A549 treated with GW870086 at 1 μM for 4 hours (cell line): Measurements from ENCODE around the gene NEDD8. TPM values are rescaled to one million over a fixed set of nuclear protein-coding genes. Genes with fewer than 3 reads are reported as not detected.

Experiments
- total RNA-seq: library from RNA; stranded (reverse); fragments of 200-300 nt; extraction: Qiagen RNA extraction; gene quantifications from 5 replicates; pipeline ENCODE4 v1.2.3, GENCODE V29; 2022; ENCODE audit warnings: low read depth

Gene NEDD8
- total RNA-seq, result 438 to 493 TPM (median 454 TPM) in 5 replicates

DNA sequence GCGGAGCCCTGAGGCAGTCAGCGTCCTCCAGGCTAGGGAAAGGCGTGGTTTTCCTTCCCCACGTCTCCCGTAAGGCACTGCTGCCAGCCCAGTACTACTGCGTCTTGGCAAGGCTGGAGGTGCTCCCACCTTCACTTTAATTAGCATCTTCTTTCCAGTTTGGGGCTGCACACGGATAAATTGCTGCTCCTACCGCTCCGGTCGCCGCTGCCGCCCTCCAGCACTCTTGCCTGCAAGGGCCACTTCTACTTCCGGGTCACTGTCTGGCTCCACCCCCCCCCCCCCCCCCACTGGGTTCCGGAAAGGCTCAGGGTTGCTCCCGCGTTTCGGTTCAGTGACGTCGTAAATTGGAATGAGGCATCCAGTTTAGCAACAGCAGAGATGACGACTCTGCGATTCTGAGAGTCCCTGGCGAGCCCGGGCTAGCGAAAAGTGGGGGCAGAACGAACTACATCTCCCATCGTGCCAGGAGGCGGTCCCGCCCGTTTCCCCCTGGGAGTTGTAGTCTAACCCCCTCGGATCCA is at the start of gene NEDD8:
Gene NEDD8, minus strand, starts transcription at position 247 of the 524 bp plus-strand sequence. Its CDS starts 100 bp downstream, at position 147.

DNA sequence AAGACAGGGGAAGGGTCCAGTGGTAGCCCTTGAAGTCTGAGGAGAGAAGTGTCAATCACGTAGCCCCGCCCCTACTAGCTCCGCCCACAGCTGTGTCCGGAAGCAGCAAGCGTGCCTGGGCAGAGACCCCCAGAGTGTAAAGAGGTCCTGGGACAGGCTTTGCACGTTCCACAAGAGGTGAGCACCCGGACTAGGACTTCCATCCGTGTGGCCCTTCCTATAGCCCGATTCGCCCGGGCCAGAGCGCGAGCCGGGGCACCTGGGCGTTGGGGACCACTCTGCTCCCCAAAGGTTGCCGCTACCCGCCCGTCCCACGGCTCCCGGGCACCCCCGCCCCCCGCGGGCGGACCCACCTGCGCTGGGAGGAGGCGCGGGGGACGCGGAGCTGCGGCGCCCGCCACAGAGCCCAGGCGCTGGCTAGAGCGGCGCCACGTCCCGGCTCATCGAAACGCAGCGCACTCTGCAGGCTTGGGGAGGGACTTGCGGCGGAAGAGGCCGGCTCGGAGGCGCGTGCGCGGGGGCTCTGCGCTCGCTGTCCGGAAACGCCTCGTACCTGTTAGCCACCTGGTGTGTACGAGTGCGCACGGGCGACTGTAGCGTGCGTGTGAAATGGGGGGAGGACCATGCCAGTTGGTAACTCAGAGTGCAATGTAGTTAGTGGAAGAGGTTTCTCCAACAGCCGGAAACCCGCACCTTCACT is 39.1 kb upstream of the NEDD8 start, which contains the start of gene RABGGTA:
Gene RABGGTA, minus strand, starts transcription at position 464 of the 700 bp plus-strand sequence. CDS start 482 bp downstream, outside the sequence.

DNA sequence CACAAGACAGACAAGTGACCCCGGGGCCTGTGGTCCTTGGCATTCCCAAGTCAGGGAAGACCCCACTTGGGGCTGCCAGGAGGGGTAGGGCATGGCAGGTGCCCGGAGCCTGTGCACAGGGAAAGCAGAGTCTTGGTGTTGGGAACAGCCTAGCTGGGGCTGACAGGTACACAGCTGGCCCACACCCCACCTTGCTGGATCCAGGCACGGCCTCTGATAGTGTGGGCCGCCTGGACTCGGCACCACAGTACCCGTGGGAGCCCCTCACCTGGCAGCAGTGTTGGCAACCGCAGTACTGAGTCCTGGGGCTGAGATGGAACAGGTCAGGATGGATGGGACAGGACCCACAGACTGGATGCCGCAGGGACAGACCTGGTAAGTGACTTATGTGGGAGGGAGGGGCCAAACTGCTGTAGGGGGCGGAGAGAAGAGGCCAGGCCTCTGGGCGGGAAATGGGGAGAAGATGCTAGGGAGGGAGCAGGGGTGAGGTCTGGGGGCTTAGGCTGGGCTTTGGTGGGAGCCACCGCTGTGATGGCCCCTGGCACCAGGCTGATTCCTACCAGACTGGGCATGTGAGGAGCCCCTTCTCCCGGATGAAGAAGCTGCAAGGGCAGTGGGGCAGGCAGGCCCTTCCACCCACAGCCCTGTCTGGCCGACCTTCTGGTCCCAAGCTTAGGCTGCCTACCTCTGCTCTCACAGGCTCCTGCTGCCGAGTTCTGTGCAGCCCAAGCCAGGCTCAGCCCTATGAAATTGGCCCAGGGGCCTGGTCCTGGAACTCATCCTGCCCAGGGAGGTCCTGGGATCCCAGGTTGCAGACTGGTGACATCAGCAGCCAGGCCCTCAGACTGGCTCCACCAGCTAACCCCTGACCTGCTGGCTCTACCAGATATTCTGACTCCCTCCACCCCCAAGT is 30.9 kb upstream of the NEDD8 start, which contains the start of gene TGM1:
Gene TGM1, minus strand, starts transcription at position 357 of the 913 bp plus-strand sequence. CDS start 825 bp downstream, outside the sequence.

DNA sequence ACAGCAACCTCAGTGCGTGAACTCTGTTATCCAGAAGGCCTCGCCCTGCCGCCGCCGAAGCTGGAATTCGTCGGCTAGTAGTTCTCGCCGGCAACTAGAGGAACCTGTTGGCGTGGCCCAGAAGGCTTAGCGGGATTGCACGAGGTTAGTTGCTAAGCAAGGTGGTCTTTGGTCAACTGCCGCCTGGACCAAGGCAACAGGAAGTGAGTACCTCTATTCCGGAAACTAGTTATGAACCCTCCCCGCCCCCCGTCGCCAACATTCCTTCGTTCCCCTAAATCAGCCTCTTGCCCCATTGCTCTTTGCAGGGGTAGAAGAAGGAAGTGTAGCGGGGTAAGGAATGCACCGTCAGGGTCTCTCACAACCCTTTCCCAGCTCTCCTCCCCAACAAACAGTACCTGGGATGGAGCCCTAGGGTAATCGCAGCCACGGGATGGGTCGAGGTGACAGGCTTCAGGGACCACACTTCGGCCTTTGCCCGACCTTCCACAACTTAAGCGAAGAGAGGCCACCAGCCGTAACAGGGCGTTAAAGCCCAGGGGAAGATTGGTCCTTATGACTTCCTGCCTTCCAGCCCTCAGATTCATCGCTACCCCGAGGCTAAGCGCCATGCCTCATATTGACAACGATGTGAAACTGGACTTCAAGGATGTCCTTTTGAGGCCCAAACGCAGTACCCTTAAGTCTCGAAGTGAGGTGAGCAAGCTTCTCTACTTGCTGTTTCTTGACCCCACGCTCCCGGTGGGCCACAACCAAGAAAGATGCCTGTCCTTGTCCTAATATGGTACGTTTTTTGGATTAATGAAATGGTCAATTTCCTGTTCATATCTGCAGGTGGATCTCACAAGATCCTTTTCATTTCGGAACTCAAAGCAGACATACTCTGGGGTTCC is 724 bp upstream of the NEDD8 start, which contains the start of gene GMPR2:
Gene GMPR2, plus strand, starts transcription at position 285 of the 893 bp plus-strand sequence. Its CDS starts 325 bp downstream, at position 610.

DNA sequence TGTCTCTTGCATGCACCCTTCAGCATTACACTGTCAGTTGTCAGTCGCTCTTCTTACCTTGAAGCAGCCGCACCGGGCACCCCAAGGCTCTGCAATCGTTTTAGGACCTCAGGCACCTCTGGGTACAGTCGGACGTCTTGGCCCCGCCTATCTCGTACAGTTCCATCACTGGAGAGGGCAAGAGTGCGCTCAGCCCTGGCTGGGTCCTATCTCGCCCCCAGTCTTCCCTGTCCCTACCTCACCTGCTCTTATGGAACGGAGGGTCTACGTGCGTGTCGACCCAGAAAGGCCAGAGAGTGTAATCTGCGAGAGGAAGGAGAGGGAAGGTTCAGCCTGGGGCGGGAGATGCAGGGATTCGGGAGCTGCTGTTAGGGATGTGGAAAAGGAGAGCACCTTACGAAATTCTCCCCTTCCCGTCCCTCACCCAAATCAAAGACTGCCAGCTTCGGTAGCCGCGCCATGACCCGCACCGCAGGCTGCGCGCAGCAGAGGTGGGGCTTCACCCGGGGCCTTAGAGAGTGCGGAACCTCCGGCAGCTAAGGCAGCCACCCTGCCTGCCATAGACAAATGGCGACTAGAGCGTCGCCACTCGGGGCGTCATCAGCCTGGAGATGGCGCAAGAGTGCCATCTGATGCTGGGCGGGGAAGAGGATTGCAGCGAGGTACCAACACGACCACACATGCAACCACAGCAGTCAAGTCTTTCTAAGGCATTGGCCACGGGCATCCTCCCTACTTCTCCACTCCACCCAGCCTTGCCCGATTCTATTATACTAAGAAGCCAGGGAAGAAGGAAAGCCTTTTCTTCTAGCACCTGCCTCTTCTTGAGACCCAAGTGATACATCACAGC is 16.4 kb downstream of the NEDD8 start, which contains the start of gene MDP1:
Gene MDP1, minus strand, starts transcription at position 572 of the 850 bp plus-strand sequence. Its CDS starts 111 bp downstream, at position 461.

DNA sequence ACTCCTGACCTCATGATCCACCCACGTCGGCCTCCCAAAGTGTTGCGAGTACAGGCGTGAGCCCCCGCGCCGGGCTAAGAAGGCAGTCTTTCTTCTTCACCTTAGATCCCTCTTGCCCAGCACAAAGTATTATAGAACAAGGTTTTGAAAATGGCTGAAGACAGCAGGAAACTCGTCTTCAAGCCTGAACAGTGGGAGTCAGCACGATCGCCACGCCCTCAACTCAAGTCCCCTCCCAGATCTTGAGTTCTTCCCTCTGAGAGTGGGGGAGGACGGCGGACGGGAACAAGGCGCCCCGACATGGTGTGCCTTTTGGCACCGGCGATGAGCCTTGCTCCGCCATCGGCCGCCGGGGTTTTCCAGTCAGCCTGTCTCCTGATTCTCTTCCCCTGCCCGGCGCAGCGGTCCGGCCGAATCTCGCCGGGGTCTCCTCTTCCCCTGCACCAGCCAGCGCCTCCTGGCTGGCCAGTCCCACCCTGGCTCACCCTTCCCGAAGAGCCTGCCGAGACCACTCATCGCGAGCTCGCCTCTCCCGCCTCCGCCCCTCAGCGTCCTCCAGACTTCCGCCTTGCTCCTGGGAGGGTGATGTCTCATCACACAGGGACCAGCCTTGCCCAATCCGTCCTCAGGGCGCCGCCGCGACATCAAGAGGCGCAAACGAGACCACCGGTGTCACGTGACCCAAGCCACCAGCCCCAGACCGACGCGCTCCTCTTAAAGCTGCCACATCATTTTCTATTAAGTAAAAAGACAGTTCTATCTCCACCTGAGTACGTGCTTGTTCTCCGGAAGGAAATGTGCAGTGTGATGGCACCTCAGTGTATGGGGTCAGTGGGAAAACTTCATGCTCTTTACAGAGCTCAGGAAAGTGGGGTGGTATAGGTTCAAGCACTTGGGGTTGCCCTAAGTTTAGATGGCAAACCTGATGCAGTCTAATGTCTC is 19.0 kb downstream of the NEDD8 start, which contains the start of gene CHMP4A:
Gene CHMP4A, minus strand, starts transcription at position 565 of the 942 bp plus-strand sequence. Its CDS starts 49 bp downstream, at position 516.

DNA sequence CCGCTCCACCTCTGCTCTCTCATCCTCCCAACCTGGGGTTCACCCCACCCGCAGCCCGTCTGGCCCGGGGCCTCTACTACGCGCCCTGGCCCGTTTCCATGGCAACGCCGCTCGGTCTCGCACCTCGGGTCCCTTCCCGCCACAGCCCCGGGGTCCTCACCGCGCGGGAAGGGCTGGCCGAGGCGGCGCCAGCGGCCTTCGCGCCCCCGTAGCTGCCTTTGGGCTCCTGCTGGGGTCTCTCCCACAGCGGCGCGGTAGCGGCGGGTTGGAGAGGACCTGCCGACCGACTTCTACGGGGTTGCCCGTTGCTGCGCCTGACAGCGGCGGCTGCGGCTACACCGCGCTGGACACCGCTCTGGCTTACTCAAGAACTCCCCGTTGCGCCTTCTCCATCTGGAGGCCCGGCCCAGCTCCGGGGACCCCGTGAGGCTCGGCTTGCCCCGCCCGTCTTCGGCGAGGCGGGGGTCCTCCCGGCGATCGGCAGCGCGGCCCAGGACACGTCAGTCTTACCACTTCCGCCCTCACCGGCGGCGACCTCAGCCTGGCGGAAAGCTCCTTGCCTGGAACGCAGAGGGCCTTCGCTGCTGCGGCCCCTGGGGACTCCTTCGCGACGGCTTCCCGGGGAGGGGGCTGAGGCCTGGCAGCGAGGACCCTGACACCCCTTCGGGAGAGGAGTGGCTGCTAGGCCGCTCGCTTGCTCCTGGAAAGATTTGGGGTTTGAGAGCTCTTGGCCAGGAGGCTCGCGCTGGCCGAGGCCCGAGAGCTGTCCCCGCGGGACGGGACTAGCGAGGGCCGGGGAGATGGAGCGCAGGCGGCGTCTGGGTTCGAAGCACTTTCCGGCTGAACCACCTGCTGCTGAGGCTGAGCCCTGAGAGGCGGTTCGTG is 36.7 kb downstream of the NEDD8 start, which contains the start of gene TM9SF1:
Gene TM9SF1, minus strand, starts transcription at position 256 of the 885 bp plus-strand sequence. CDS start 422 bp downstream, outside the sequence.

DNA sequence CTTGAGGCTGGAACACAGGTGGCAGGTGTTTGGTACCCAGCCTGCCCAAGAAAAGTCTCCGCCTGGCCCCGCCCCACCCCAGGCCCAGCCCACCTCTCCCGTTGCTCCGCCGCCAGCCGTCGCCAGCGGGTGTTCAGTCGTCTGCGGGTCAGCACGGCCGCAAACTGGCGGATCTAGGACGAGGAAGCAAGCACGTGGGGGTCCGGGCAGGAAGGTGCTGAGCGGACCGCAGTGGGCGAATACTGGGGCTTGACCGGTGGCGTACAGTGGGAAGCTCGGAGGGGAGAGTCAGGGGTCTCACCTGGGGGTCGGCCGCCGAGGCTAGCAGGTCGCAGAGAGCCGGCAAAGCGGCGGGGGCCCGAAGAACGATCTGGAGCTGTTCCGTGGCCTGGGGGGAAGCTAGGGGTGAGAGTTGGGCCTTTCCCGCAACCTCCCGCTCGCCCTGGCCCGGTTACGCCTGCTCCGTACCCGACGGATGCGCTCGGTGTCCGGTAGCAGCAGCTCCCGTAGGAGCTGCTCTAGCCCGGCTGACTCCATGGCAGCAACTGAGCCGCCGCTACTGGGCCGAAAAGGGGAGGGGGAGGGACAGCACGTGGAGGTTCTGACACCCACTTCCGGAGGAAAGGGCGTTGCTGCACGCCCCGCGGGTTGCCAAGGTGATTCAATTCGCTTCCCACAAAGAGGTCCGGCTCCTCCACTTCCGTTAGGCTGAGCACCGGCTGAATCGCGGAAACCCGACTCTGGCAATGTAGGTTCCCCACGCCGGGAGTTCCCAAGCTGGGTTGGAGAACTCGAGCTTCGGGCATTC is 43.7 kb downstream of the NEDD8 start, which contains the start of gene IPO4:
Gene IPO4, minus strand, starts transcription at position 566 of the 808 bp plus-strand sequence. Its CDS starts 29 bp downstream, at position 537.

DNA sequence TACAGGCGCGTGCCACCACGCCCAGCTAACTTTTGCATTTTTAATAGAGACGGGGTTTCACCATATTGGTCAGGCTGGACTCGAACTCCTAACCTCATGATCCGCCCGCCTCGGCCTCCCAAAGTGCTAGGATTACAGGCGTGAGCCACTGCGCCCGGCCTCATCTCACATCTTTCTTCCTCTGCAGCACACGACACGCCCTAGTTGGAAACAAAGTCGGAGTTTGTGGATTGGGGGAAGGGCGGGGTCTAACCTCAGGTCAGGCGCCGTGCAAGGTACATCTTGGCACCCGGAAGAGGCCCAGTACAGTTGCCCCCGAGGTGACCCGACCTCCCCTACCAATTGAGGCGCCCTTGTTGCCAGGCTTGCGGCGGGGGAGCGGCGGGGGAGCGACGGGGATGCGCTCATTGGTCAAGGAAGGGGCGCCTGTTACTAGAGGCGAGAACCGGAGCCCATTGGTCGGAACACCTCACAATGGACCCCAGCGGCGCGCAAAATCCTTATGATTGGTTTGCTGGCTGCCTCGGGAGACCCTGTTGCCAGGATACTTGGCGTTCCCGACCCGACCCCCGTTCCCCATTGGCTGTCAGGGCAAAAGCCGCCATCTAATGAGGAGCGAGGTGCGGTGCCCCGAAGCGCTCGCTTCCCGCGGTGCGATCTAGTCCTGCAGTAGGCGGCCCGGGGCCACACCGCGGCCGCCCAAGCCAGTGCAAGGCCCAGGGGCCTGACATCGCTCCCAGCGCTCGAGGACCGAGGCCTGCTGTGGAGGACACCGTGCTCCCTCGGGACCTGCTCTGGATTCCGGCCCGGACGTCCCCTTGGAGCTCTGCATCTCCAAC is 60.5 kb downstream of the NEDD8 start, which contains the start of gene REC8:
Gene REC8, plus strand, starts transcription at position 659 of the 839 bp plus-strand sequence. CDS start 473 bp downstream, outside the sequence.

Other genes starting within 250 kb of the NEDD8 start
- gene DHRS4L2, start 243.4 kb downstream of the NEDD8 start, total RNA-seq, result 21.5 to 34.0 TPM (median 29.9 TPM) in 5 replicates
- 0.33 to 0.75 TPM (median 0.61 TPM) in 5 replicates for gene CARMIL3, start 180.4 kb downstream of the NEDD8 start, total RNA-seq
- 0.06 to 0.16 TPM (median 0.15 TPM) in 3 of 5 replicates, not detected in the others for gene CPNE6, start 160.8 kb downstream of the NEDD8 start, total RNA-seq
- gene PCK2, start 138.1 kb downstream of the NEDD8 start, total RNA-seq, result 18.0 to 23.5 TPM (median 19.5 TPM) in 5 replicates
- gene DCAF11, start 117.6 kb downstream of the NEDD8 start, total RNA-seq, result 19.4 to 22.8 TPM (median 20.8 TPM) in 5 replicates
- 0.75 to 1.1 TPM (median 1.0 TPM) in 5 replicates for gene NRL, start 117.4 kb downstream of the NEDD8 start, total RNA-seq
- 0.17 TPM in 2 of 5 replicates, not detected in the others for gene FITM1, start 101.7 kb downstream of the NEDD8 start, total RNA-seq
- 157 to 192 TPM (median 167 TPM) in 5 replicates for gene PSME1, start 96.2 kb downstream of the NEDD8 start, total RNA-seq
- 47.8 to 65.7 TPM (median 59.1 TPM) in 5 replicates for gene EMC9, start 90.8 kb downstream of the NEDD8 start, total RNA-seq
- gene PSME2, start 85.8 kb downstream of the NEDD8 start, total RNA-seq, result 161 to 196 TPM (median 170 TPM) in 5 replicates
- gene RNF31, start 84.9 kb downstream of the NEDD8 start, total RNA-seq, result 20.9 to 32.8 TPM (median 29.5 TPM) in 5 replicates
- gene IRF9, start 71.1 kb downstream of the NEDD8 start, total RNA-seq, result 15.3 to 20.5 TPM (median 18.1 TPM) in 5 replicates
- 3.5 to 5.5 TPM (median 5.2 TPM) in 5 replicates for gene REC8, start 60.3 kb downstream of the NEDD8 start, total RNA-seq
- 71.7 to 83.4 TPM (median 76.3 TPM) in 5 replicates for gene IPO4, start 43.6 kb downstream of the NEDD8 start, total RNA-seq
- 63.4 to 67.1 TPM (median 65.5 TPM) in 5 replicates for gene TM9SF1, start 36.9 kb downstream of the NEDD8 start, total RNA-seq
- gene TSSK4, start 26.7 kb downstream of the NEDD8 start, total RNA-seq, result not detected in 5 replicates
- 76.1 to 96.4 TPM (median 81.8 TPM) in 5 replicates for gene CHMP4A, start 18.9 kb downstream of the NEDD8 start, total RNA-seq
- gene MDP1, start 16.3 kb downstream of the NEDD8 start, total RNA-seq, result 28.4 to 32.8 TPM (median 30.6 TPM) in 5 replicates
- 55.3 to 62.7 TPM (median 61.5 TPM) in 5 replicates for gene GMPR2, start 562 bp upstream of the NEDD8 start, total RNA-seq
- gene TINF2, start 10.3 kb upstream of the NEDD8 start, total RNA-seq, result 31.8 to 38.3 TPM (median 37.1 TPM) in 5 replicates
- 0.81 to 1.5 TPM (median 1.2 TPM) in 5 replicates for gene TGM1, start 30.8 kb upstream of the NEDD8 start, total RNA-seq
- 16.1 to 17.8 TPM (median 17.2 TPM) in 5 replicates for gene RABGGTA, start 39.2 kb upstream of the NEDD8 start, total RNA-seq
- gene DHRS1, start 67.4 kb upstream of the NEDD8 start, total RNA-seq, result 8.1 to 13.1 TPM (median 10.3 TPM) in 5 replicates
- 14.8 to 17.6 TPM (median 16.2 TPM) in 5 replicates for gene NOP9, start 67.5 kb upstream of the NEDD8 start, total RNA-seq
- 0.17 to 0.72 TPM (median 0.19 TPM) in 5 replicates for gene CIDEB, start 75.6 kb upstream of the NEDD8 start, total RNA-seq
- 2.8 to 5.1 TPM (median 4.4 TPM) in 5 replicates for gene LTB4R2, start 77.8 kb upstream of the NEDD8 start, total RNA-seq
- 3.9 to 6.3 TPM (median 5.2 TPM) in 5 replicates for gene LTB4R, start 79.1 kb upstream of the NEDD8 start, total RNA-seq
- not detected in 5 replicates for gene ADCY4, start 102.7 kb upstream of the NEDD8 start, total RNA-seq
- not detected in 5 replicates for gene RIPK3, start 107.6 kb upstream of the NEDD8 start, total RNA-seq
- gene NFATC4, start 135.8 kb upstream of the NEDD8 start, total RNA-seq, result 0.06 to 0.47 TPM (median 0.31 TPM) in 3 of 5 replicates, not detected in the others
- 0.25 to 0.34 TPM (median 0.26 TPM) in 5 replicates for gene NYNRIN, start 166.6 kb upstream of the NEDD8 start, total RNA-seq
- 1.0 to 1.7 TPM (median 1.2 TPM) in 5 replicates for gene CBLN3, start 197.3 kb upstream of the NEDD8 start, total RNA-seq
- gene KHNYN, start 197.6 kb upstream of the NEDD8 start, total RNA-seq, result 23.4 to 28.8 TPM (median 27.6 TPM) in 5 replicates
- 42.3 to 50.6 TPM (median 48.6 TPM) in 5 replicates for gene SDR39U1, start 210.4 kb upstream of the NEDD8 start, total RNA-seq